Measurements from ENCODE around the gene TMEM201.

Gene TMEM201

DNA sequence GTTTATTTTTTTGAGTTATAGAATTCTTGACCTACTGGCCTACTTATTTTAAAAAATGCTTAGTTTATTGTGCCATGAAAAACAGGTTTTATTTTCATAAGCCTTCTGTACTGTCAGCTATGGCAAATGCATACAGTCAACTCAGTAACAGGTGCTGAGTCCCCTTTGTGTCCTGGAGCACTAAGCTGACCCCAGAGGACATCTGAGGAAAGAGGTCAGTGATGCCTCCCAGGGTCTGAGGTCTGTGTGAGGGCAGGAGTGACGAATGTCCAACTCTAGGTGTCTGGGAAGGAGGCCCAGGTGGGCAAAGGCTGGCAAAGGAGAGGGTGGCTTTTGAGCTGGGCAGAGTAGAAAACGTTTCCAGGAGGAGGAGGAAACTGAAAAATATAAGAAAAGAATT is 7.8 kb upstream of the TMEM201 start:
- DNase-seq = no peak

DNA sequence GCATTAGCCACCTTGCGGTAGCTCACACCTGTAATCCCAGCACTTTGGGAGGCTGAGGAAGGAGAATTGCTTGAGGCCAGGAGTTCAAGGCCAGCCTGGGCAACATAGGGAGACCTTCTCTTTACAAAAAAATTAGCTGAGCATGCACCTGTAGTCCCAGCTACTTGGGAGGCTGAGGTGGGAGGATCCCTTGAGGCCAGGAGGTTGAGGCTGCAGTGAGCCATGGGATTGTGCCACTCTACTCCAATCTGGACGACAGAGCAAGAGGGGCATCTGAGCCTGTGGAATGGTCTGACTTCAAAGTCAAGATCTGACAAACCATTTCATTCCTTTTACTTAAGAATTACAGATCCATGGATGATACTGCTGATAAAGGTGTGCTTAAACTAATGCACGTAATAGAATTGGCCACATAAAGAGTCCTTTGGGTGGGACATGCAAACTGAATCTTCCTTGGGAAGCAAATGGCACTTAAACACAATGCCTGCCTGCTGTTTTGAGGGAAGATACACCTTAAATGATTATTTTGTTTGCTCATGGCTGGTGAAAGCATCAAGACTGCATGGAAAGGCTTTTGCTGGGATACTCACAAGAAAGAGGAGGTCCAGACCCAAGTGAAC is 2.5 kb upstream of the TMEM201 start:
- no peak for DNase-seq

- no peak for DNase-seq
Measured at GRCh38 chr1:9589144-9589718, 520 bp downstream of the TMEM201 start.

GRCh38 chr1:9589719-9590157 is 1.0 kb downstream of the TMEM201 start:
- DNase-seq = no peak

- no peak for DNase-seq
Measured at GRCh38 chr1:9590201-9590600, 1.5 kb downstream of the TMEM201 start.

GRCh38 chr1:9590945-9591668 is 2.4 kb downstream of the TMEM201 start:
- no peak for DNase-seq

DNA sequence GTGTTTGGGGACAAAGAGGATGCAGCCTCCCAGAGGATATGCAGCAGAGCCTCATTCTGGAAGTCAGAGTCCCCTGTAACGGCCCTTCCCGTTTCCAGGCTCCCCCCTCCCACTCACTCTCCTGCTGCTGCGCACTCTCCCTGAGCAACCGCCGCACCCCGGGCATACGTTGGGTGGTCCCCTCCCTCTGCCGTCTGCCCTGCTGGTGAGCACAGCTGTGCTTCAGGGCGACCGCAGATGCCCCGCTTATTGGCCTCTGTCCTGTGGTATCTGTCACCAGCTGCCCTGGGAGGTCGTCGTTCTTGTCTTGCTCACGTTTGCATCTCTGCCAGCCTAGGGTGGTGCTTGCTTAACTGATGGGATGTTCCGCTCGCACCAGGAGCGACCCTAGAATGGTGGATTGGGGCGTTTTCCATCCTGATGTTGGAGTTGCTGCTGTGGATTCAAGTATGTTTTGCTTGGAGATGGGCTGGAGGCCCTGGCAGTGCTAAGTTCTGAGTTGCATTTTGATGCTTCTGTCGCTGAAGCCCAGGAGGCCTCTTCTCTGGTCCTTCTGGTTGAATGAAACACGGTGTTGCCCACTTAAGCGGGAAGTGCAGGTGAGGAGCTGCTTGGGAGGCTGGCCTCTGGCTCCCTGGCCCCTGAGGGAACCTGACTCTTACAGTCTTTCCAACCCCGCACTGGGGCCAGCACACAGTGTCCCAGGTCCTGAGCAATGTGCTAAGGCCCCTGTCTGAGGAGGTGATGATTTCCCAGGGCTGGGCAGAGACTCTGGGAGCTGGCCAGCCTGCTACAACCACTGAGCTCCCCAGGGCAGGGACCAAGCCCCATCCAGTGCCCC is 3.2 kb downstream of the TMEM201 start:
- DNase-seq = no peak

- no peak for DNase-seq
Measured at GRCh38 chr1:9592510-9593075, 3.9 kb downstream of the TMEM201 start.

DNA sequence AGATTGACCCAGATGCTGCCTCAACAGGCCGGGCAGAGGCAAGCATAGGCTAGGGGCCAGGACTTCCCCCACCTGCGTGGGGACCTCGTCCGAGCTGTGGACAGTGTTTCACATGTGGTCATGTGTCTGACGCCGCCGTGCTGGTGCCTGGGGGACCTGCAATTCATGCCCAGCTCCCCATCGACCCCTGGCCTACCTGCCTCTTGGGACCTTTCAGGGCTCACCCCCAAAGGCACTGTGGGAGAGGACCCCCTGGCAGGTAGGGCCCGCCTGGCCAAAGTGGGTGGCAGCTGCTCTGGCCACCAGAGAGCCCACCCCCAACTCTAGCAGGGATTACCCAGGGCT is 4.4 kb downstream of the TMEM201 start:
- DNase-seq = no peak

GRCh38 chr1:9593492-9594465 is 5.1 kb downstream of the TMEM201 start:
- no peak for DNase-seq

DNA sequence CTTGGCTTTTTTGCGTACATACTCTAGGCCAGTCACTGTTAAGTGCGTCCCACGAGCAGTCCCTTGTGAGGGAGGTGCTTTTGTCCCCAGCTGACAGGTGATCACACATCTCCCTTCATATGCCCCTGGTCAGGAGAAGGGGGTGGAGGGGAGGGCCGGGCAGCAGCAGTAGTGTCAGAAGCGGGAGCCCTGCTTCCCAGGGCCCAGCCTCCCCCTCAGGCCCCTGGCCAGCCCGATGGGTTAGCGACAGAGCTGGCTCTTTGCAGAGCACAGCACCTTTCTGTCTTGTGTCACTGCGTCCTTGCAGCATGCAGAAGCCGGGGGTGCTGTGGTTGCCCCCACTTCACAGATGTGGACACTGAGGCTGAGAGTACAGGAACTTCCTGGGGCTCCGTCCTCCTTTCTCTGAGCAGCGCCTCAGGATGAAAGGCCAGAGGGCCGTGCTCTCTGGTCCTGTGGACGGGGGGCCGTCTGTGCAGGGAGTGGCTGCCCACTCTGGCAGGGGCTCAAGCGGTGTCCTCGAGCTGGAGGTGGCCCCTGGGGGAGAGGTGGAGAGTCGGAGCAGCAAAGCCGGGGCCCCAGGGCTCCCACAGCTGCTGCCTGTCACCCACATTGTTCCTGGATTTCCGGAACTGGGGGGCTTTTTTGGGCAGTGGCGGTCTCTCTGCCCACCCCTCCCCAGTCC is 5.9 kb downstream of the TMEM201 start:
- DNase-seq = no peak

- DNase-seq = no peak
Measured at GRCh38 chr1:9595156-9595967, 6.7 kb downstream of the TMEM201 start.

DNA sequence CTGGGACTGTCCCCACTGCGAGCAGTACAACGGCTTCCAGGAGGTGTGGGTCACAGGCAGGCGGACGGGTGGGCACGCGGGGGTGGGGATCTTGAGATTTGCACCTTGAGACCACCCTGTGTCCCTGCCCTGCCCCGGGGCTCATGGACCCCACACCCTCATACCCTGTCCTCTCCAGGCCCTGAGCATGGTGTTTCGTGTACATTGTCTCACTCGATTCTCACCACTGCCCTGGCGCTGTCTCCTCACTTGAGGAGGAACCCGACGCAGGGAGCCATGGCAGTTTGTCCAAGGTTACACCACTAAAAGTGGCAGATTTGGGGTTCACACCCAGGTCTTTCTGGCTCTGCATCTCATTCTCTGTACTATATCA is 7.2 kb downstream of the TMEM201 start:
- DNase-seq = no peak

- no peak for DNase-seq
Measured at GRCh38 chr1:9596415-9597123, 7.9 kb downstream of the TMEM201 start.

DNA sequence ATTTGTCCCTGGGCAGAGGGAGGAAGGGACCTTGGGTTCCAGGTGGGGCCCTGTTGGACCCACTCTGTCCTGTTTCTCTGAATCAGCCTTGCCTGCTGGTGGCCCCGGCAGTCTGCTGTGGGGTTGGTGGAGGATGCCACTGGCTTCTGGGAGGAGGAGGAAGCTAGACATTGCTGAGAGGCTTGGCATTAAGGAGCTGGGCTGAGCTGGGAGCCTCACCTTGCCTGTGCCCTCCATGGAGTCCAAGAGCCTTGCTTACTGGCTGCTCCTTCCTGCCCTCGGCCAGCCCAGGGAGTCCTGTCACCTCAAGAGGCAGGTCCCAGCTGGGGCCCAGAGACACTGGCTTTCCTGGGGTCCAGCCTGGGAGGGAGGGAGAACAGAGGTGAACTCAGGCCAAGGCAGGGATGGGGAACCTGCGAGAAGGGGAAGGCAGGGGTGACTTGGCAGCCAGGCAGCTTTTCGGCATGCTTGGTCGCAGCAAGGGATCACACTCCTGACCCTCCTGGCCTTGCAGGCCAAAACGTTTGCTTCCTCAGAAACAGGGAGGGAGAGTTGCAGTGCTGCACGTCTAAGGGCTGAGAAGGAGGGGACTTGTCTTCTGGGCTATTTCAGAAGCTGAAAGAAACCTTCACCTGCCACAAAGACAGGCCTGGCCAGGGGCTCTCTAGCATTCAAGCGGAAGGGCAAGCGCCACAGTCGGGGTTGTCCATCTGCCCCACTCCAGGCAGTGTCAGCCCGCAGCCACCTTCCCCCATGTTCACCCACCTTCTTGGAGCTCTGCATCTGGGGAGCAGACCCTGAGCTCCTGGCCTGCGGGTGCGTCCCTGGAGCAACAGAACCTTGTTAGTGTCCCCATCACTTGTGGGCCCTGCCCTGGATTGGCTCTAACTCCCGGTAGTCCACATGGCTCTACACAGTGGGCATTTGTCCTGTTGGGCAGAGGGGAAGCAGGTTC is 8.9 kb downstream of the TMEM201 start:
- no peak for DNase-seq

DNA sequence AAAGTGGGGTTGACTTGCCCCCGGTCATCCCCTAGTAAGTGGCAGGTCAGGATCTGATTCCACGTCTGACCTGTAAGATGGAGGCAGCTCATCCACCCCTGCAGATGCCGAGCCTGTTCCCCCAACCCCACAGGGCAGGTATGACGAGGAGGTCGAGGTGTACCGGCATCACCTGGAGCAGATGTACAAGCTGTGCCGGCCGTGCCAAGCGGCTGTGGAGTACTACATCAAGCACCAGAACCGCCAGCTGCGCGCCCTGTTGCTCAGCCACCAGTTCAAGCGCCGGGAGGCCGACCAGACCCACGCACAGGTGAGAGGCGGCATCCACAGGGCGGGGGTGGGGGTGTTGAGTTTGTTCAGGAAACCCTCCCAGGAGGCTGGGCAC is 9.6 kb downstream of the TMEM201 start:
- no peak for DNase-seq

- DNase-seq = no peak
Measured at GRCh38 chr1:9599741-9600140, 11.0 kb downstream of the TMEM201 start.

Data from NCI-H748 treated with DMSO at 0.1 percent for 48 hours (cell line).